HEK293 (cell line): ENCODE results near the gene FNDC3A.
A peak's percentile ranks its signal among the peaks of the same experiment; 100 is the strongest.
"Not testable (repeated sequence)": the region's sequence is repeated elsewhere in the genome, so short reads cannot be mapped to it uniquely, and the experiment has no call there.

Source experiments
- CTCF ChIA-PET: fragments of 350-600 bp; formaldehyde crosslinking; extraction: SDS; loops from one replicate; lab custom pipeline; 2021; ENCODE audit warnings: antibody characterized with exemption; lab: Yijun Ruan, JAX
- POLR2A ChIA-PET: fragments of 300-600 bp; formaldehyde crosslinking; extraction: SDS; loops from one replicate; lab custom pipeline; 2020; ENCODE audit warnings: antibody characterized with exemption, inconsistent platforms; lab: Yijun Ruan, JAX
- H3K27ac ChIP-seq: fragments of 200-500 bp; sonication (Bioruptor generic); 2 replicates; pipeline ENCODE4 v1.5.1; 2014; ENCODE audit warnings: low read depth, low read length, control low read depth, inconsistent platforms; ENCODE audit errors: extremely low read depth
- H3K36me3 ChIP-seq, 2 experiments: fragments of 200-500 bp in 1 of 2; sonication (Bioruptor generic) in 1 of 2; 1 replicate in 1 of 2; 2 replicates in 1 of 2; pipeline ENCODE4 v1.5.1; 2014 to 2017; ENCODE audit warnings: inconsistent platforms in 2 of 2, low read length in 2 of 2; ENCODE audit not compliant: control insufficient read depth in 2 of 2, insufficient read depth in 1 of 2
- H3K4me1 ChIP-seq: fragments of 200-500 bp; sonication (Bioruptor generic); 2 replicates; pipeline ENCODE4 v1.5.1; 2014; ENCODE audit warnings: mild to moderate bottlenecking, low read length, inconsistent platforms; ENCODE audit not compliant: control insufficient read depth, insufficient read depth
- H3K4me3 ChIP-seq: 2 replicates; pipeline ENCODE4 v1.5.1; 2011; ENCODE audit warnings: low read depth, mild to moderate bottlenecking, control low read depth, low read length, moderate library complexity
- H3K9me3 ChIP-seq: fragments of 200-500 bp; sonication (Bioruptor generic); 2 replicates; pipeline ENCODE4 v1.5.1; 2014; ENCODE audit warnings: low read depth, low read length, inconsistent platforms; ENCODE audit not compliant: control insufficient read depth, insufficient read depth
- FEZF1 ChIP-seq: fragments of 450-650 bp; formaldehyde crosslinking; IDR thresholded peaks from 2 replicates; pipeline ENCODE4 v1.5.1; 2016; ENCODE audit warnings: missing biosample characterization, missing genetic modification characterization
- IKZF3 ChIP-seq: fragments of 450-650 bp; IDR thresholded peaks from 2 replicates; pipeline ENCODE4 v1.5.0; 2018; ENCODE audit warnings: missing biosample characterization, mild to moderate bottlenecking, missing genetic modification characterization, moderate library complexity
- OVOL3 ChIP-seq: fragments of 450-650 bp; formaldehyde crosslinking; IDR thresholded peaks from 2 replicates; pipeline ENCODE4 v1.5.1; 2016; ENCODE audit warnings: missing biosample characterization, missing genetic modification characterization
- PRDM1 ChIP-seq: fragments of 450-650 bp; formaldehyde crosslinking; IDR thresholded peaks from 2 replicates; pipeline ENCODE4; 2016; ENCODE audit warnings: missing biosample characterization, missing genetic modification characterization
- SALL2 ChIP-seq: fragments of 450-650 bp; formaldehyde crosslinking; IDR thresholded peaks from 2 replicates; pipeline ENCODE4 v1.5.0; 2017; ENCODE audit warnings: missing biosample characterization, mild to moderate bottlenecking, missing genetic modification characterization, borderline replicate concordance
- SP3 ChIP-seq: fragments of 450-650 bp; formaldehyde crosslinking; IDR thresholded peaks from 2 replicates; pipeline ENCODE4 v1.5.1; 2016; ENCODE audit warnings: missing biosample characterization, missing genetic modification characterization
- ZBTB21 ChIP-seq: fragments of 450-650 bp; formaldehyde crosslinking; IDR thresholded peaks from 2 replicates; pipeline ENCODE4 v1.5.1; 2017; ENCODE audit warnings: missing biosample characterization, missing genetic modification characterization
- ZNF146 ChIP-seq: fragments of 450-650 bp; formaldehyde crosslinking; IDR thresholded peaks from 2 replicates; pipeline ENCODE4 v1.5.1; 2016; ENCODE audit warnings: missing biosample characterization, missing genetic modification characterization
- ZNF324 ChIP-seq: fragments of 450-650 bp; formaldehyde crosslinking; IDR thresholded peaks from 2 replicates; pipeline ENCODE4 v1.5.1; 2016; ENCODE audit warnings: missing biosample characterization, missing genetic modification characterization
- ZNF354C ChIP-seq: fragments of 450-650 bp; formaldehyde crosslinking; IDR thresholded peaks from 2 replicates; pipeline ENCODE4 v1.5.1; 2016; ENCODE audit warnings: missing biosample characterization, missing genetic modification characterization, low read depth, borderline replicate concordance
- ZNF501 ChIP-seq: fragments of 450-650 bp; formaldehyde crosslinking; IDR thresholded peaks from 2 replicates; pipeline ENCODE4 v1.5.1; 2016; ENCODE audit warnings: missing biosample characterization, missing genetic modification characterization
- ZNF529 ChIP-seq: fragments of 450-650 bp; formaldehyde crosslinking; IDR thresholded peaks from 2 replicates; pipeline ENCODE4 v1.5.1; 2017; ENCODE audit warnings: missing genetic modification characterization, missing biosample characterization; ENCODE audit not compliant: insufficient replicate concordance
- ZNF600 ChIP-seq: fragments of 450-650 bp; formaldehyde crosslinking; IDR thresholded peaks from 2 replicates; pipeline ENCODE4 v1.5.1; 2016; ENCODE audit warnings: missing biosample characterization, missing genetic modification characterization
- ZNF76 ChIP-seq: fragments of 450-650 bp; formaldehyde crosslinking; IDR thresholded peaks from 2 replicates; pipeline ENCODE4; 2016; ENCODE audit warnings: low read depth, missing biosample characterization, missing genetic modification characterization, borderline replicate concordance
- TF ChIP-seq, protein P1 (sequence below): fragments of 450-650 bp; IDR thresholded peaks from 2 replicates; pipeline ENCODE4 v1.5.1; 2018; ENCODE audit warnings: missing biosample characterization, mild to moderate bottlenecking, missing genetic modification characterization
- TF ChIP-seq, protein P2 (sequence below): fragments of 450-650 bp; formaldehyde crosslinking; IDR thresholded peaks from 2 replicates; pipeline ENCODE4 v1.5.1; 2016; ENCODE audit warnings: missing biosample characterization, missing genetic modification characterization
- TF ChIP-seq, protein P3 (sequence below): fragments of 450-650 bp; formaldehyde crosslinking; IDR thresholded peaks from 2 replicates; pipeline ENCODE4 v1.5.1; 2016; ENCODE audit warnings: missing biosample characterization, missing genetic modification characterization
- TF ChIP-seq, protein P4 (sequence below): fragments of 450-650 bp; formaldehyde crosslinking; IDR thresholded peaks from 2 replicates; pipeline ENCODE4 v1.5.1; 2016; ENCODE audit warnings: missing biosample characterization, missing genetic modification characterization

Gene FNDC3A

DNA sequence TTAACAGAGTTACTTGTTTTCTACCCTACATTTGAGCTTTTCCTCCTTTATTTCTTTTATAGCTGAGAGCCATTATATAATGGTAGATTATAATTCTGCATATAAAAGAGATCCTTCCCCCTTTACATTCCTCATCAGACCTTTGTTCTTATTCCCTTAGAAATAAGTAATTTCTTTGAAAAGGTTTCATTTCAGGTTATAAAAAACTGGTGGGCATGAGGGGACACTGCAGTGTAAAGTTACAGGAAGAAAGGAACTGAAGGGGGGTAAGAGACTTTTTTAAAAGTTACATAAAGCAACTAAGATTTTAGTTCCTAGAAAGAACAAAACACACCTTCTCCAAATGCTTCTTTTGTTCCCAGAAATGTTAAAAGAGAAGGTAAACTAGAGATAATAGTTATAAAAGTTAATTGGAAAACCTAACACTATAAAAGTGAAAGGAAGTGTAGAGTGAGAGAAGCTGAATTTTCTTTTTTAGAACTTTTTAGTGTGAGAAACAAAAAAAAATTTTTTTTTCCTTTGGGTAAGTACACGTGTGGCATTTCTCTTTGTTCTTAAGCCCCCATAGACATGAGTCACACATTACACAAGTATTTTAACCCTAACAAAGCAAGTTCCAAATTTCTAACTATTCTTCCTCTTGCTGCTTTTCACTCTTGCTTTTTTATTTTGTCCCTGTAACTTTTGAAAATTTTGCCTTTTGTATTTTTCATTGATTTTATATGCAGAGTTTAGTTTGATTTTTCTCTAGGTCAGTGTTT is 138.0 kb downstream of the FNDC3A start:
- ChIA-PET CTCF (interaction anchor here (0.5 kb wide), 1 partner anchor 289 kb away, joined by 3 read pairs; no protein-coding TSS in a partner anchor), POLR2A (no interaction called here)
- Histone ChIP-seq H3K4me1 (peaks cover 2% of the 10 kb centered on the region; the same call in 1 of the 2 replicates), H3K36me3 (peaks cover 0 to 17% of the 10 kb centered on the region in 2 experiments; a peak in 1 of 3 replicates), H3K9me3 (no peaks in the 10 kb centered on the region), H3K4me3 (no peak overlapping the region), H3K27ac (no peak overlapping the region)
- TF ChIP-seq PRDM1 (tag by site-specific recombination) (peak; percentile 48), ZNF600 (tag by site-specific recombination) (no peak)

DNA sequence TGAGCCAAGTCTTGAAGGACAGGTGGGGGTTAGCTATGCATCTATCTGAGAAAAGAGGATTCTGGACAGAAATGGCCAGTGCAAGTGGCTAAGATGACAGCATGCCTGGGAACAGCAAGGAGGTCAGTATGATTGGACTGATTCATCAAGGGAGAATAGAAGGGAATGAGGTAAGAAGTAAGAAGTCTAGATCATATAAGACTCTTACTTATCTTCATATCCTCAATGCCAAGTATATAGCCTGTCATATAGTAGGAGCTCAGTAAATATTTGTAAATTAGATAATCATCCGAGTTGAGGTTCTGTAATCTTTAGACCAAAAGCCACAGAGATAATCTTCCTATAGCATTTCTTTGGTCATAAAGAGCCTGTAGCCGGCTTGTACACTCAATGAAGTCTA is 141.2 kb downstream of the FNDC3A start:
- Histone ChIP-seq H3K36me3 (peaks cover 0 to 23% of the 10 kb centered on the region in 2 experiments; a peak in 1 of 3 replicates), H3K4me3 (no peak overlapping the region)
- CTCF ChIA-PET = no interaction called here
- TF ChIP-seq, protein P1, sequence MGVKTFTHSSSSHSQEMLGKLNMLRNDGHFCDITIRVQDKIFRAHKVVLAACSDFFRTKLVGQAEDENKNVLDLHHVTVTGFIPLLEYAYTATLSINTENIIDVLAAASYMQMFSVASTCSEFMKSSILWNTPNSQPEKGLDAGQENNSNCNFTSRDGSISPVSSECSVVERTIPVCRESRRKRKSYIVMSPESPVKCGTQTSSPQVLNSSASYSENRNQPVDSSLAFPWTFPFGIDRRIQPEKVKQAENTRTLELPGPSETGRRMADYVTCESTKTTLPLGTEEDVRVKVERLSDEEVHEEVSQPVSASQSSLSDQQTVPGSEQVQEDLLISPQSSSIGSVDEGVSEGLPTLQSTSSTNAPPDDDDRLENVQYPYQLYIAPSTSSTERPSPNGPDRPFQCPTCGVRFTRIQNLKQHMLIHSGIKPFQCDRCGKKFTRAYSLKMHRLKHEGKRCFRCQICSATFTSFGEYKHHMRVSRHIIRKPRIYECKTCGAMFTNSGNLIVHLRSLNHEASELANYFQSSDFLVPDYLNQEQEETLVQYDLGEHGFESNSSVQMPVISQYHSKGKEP (tag by site-specific recombination) = no peak
- TF ChIP-seq SP3 (no peak), IKZF3 (tag by site-specific recombination) (no peak), ZBTB21 (tag by site-specific recombination) (no peak), ZNF529 (tag by site-specific recombination) (no peak), ZNF501 (tag by site-specific recombination) (no peak), OVOL3 (tag by site-specific recombination) (no peak), ZNF146 (tag by site-specific recombination) (no peak)
- TF ChIP-seq, all 188 proteins: peak for 0
- no peaks in the 10 kb centered on the region for H3K9me3 ChIP-seq
- no peaks in the 10 kb centered on the region for H3K4me1 ChIP-seq
- H3K27ac ChIP-seq = no peak overlapping the region
- POLR2A ChIA-PET = no interaction called here

DNA sequence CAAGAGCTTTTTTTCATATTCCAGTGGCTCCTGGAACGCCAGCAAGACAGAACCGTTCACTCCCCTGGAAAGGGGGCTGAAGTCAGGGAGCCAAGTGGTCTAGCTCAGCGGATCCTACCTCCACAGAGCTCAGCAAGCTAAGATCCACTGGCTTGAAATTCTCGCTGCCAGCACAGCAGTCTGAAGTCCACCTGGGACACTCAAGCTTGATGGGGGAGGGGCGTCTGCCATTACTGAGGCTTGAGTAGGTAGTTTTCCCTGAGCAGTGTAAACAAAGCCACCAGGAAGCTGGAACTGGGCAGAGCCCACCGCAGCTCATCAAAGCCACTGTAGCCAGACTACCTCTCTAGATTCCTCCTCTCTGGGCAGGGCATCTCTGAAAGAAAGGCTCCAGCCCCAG is 142.7 kb downstream of the FNDC3A start:
- CTCF ChIA-PET, POLR2A ChIA-PET, H3K27ac ChIP-seq, H3K9me3 ChIP-seq, H3K4me3 ChIP-seq, H3K4me1 ChIP-seq: not testable (repeated sequence)
- peaks cover 0 to 23% of the 10 kb centered on the region in 2 experiments; a peak in 1 of 3 replicates for H3K36me3 ChIP-seq

DNA sequence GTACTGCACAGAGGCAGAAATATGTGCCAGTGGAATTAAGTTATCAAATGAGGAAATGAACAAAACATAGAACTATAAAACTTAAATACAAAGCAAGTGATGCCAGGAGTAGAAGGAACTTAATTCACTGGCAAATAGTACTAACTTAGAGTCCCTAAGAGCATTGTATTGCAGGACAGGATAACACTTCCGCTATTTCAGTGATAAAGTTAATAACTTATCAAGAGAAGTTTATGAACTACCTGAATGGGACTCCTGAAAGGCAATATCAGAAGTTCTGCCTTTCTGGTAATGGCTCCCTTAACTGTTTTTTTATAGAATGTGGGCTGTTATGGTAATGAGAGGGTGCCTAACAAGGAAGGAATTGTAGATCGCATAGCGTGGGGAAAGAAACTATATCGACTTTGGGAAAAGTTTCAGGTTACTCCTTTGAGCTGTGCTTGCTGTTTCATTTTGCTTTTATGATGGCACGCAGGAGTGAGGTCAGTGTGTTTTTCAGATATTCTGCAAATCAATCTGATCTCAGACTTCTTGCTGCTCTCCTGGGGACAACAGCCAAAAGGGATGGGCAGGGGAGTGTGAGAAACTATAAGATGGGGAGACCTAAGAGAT is 149.1 kb downstream of the FNDC3A start:
- H3K4me3 ChIP-seq = no peak overlapping the region
- ChIA-PET CTCF (interaction anchor here (0.6 kb wide), 1 partner anchor 393 kb away, joined by 5 read pairs; no protein-coding TSS in a partner anchor), POLR2A (no interaction called here)
- H3K36me3 ChIP-seq = no peaks in the 10 kb centered on the region
- no peaks in the 10 kb centered on the region for H3K9me3 ChIP-seq
- H3K4me1 ChIP-seq = peaks cover 7% of the 10 kb centered on the region
- H3K27ac ChIP-seq = no peak overlapping the region
- TF ChIP-seq, protein P2, sequence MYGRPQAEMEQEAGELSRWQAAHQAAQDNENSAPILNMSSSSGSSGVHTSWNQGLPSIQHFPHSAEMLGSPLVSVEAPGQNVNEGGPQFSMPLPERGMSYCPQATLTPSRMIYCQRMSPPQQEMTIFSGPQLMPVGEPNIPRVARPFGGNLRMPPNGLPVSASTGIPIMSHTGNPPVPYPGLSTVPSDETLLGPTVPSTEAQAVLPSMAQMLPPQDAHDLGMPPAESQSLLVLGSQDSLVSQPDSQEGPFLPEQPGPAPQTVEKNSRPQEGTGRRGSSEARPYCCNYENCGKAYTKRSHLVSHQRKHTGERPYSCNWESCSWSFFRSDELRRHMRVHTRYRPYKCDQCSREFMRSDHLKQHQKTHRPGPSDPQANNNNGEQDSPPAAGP (tag by site-specific recombination) = no peak
- TF ChIP-seq SP3 (no peak), ZNF76 (tag by site-specific recombination) (no peak), ZNF354C (tag by site-specific recombination) (no peak), ZNF324 (tag by site-specific recombination) (no peak), SALL2 (tag by site-specific recombination) (no peak), FEZF1 (tag by site-specific recombination) (peak; percentile 25; the same call in 1 of the 2 replicates)
- TF ChIP-seq, protein P3, sequence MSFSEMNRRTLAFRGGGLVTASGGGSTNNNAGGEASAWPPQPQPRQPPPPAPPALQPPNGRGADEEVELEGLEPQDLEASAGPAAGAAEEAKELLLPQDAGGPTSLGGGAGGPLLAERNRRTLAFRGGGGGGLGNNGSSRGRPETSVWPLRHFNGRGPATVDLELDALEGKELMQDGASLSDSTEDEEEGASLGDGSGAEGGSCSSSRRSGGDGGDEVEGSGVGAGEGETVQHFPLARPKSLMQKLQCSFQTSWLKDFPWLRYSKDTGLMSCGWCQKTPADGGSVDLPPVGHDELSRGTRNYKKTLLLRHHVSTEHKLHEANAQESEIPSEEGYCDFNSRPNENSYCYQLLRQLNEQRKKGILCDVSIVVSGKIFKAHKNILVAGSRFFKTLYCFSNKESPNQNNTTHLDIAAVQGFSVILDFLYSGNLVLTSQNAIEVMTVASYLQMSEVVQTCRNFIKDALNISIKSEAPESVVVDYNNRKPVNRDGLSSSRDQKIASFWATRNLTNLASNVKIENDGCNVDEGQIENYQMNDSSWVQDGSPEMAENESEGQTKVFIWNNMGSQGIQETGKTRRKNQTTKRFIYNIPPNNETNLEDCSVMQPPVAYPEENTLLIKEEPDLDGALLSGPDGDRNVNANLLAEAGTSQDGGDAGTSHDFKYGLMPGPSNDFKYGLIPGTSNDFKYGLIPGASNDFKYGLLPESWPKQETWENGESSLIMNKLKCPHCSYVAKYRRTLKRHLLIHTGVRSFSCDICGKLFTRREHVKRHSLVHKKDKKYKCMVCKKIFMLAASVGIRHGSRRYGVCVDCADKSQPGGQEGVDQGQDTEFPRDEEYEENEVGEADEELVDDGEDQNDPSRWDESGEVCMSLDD = no peak
- TF ChIP-seq, protein P4, sequence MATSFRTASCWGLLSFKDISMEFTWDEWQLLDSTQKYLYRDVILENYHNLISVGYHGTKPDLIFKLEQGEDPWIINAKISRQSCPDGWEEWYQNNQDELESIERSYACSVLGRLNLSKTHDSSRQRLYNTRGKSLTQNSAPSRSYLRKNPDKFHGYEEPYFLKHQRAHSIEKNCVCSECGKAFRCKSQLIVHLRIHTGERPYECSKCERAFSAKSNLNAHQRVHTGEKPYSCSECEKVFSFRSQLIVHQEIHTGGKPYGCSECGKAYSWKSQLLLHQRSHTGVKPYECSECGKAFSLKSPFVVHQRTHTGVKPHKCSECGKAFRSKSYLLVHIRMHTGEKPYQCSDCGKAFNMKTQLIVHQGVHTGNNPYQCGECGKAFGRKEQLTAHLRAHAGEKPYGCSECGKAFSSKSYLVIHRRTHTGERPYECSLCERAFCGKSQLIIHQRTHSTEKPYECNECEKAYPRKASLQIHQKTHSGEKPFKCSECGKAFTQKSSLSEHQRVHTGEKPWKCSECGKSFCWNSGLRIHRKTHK = no peak
